Neural crest cell (in vitro differentiated cells): ENCODE measurements around the gene PSMG4. TPM values are rescaled to one million over a fixed set of nuclear protein-coding genes. Genes with fewer than 3 reads are reported as not detected.
"Not testable (repeated sequence)": the region's sequence is repeated elsewhere in the genome, so short reads cannot be mapped to it uniquely, and the experiment has no call there.

Experiments used
- DNase-seq: peaks from one replicate; pipeline ENCODE4 v3.0.0; 2021; ENCODE audit warnings: low read depth, mixed read lengths, low spot score
- H3K27ac Mint-ChIP-seq: one replicate; pipeline ENCODE4 v1.8.0; 2021; ENCODE audit warnings: mild to moderate bottlenecking, mixed read lengths; ENCODE audit not compliant: unreplicated experiment
- H3K27me3 Mint-ChIP-seq: 2 replicates; pipeline ENCODE4 v1.8.0; 2021; ENCODE audit warnings: low read depth, mild to moderate bottlenecking, mixed read lengths
- H3K36me3 Mint-ChIP-seq: 2 replicates; pipeline ENCODE4 v1.8.0; 2021; ENCODE audit warnings: low read depth, mild to moderate bottlenecking, mixed read lengths
- H3K4me1 Mint-ChIP-seq: 2 replicates; pipeline ENCODE4 v1.8.0; 2021; ENCODE audit warnings: mixed read lengths
- H3K4me3 Mint-ChIP-seq: one replicate; pipeline ENCODE4 v1.8.0; 2021; ENCODE audit warnings: mild to moderate bottlenecking, mixed read lengths
- H3K9me3 Mint-ChIP-seq: 2 replicates; pipeline ENCODE4 v1.8.0; 2021; ENCODE audit warnings: mixed read lengths
- total RNA-seq: library from RNA; stranded (reverse); gene quantifications from 2 replicates; pipeline ENCODE4 v1.2.1, GENCODE V29; 2021
- TF ChIP-seq, protein P1 (sequence below): fragments of 200-600 bp; sonication (generic); conservative IDR thresholded peaks from 2 replicates; pipeline ENCODE4 v1.5.0; 2021; ENCODE audit warnings: antibody characterized with exemption, mild to moderate bottlenecking

The PSMG4 gene
- total RNA-seq, 1 donor from 2014 or later: 27.9 TPM

DNA sequence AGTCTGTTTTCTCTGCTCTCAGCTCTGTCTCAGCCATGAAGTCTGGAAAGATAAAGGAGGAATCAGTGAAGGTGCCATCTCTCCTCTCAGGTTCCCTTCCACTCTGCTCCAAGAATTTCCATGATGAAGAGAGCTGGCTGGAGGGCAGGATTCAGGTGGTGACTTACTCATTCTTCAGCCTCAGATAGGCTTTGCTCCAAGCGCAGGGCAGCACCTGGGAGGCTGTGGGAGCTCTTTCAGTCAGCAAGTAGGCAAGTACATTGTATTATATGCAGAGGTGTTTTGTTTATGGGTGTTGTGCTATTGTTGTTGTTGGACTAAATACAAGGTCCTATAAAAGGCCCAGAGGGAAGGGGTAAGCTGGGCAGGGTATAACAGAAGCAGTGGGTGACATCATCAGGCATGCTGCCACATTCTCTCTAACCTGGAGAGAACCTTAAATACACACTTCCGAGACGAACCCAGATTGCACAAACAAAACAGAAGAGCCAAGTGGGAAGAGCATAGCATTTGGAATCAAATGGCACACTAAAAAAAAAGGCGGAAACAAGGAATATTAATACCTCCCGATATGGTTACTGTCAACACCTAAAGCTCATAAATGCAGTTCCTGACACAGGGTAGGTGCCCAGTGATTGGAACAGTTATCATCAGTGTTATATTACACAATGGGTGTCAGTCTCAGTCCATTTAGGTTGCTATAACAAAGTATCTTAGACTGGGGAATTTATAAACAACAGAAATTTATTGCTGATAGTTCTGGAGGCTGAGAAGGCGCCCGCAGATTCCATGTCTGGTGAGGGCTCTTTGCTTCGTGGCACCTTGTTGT is 14.5 kb upstream of the PSMG4 start:
- peaks cover 57% of the 10 kb centered on the region for H3K4me1 Mint-ChIP-seq
- no peak overlapping the region for H3K4me3 Mint-ChIP-seq
- no peak for DNase-seq
- TF ChIP-seq, protein P1, sequence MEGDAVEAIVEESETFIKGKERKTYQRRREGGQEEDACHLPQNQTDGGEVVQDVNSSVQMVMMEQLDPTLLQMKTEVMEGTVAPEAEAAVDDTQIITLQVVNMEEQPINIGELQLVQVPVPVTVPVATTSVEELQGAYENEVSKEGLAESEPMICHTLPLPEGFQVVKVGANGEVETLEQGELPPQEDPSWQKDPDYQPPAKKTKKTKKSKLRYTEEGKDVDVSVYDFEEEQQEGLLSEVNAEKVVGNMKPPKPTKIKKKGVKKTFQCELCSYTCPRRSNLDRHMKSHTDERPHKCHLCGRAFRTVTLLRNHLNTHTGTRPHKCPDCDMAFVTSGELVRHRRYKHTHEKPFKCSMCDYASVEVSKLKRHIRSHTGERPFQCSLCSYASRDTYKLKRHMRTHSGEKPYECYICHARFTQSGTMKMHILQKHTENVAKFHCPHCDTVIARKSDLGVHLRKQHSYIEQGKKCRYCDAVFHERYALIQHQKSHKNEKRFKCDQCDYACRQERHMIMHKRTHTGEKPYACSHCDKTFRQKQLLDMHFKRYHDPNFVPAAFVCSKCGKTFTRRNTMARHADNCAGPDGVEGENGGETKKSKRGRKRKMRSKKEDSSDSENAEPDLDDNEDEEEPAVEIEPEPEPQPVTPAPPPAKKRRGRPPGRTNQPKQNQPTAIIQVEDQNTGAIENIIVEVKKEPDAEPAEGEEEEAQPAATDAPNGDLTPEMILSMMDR: no peak
- H3K36me3 Mint-ChIP-seq: peaks cover 12% of the 10 kb centered on the region
- no peaks in the 10 kb centered on the region for H3K9me3 Mint-ChIP-seq
- peaks cover 2% of the 10 kb centered on the region for H3K27me3 Mint-ChIP-seq
- H3K27ac Mint-ChIP-seq: no peak overlapping the region

DNA sequence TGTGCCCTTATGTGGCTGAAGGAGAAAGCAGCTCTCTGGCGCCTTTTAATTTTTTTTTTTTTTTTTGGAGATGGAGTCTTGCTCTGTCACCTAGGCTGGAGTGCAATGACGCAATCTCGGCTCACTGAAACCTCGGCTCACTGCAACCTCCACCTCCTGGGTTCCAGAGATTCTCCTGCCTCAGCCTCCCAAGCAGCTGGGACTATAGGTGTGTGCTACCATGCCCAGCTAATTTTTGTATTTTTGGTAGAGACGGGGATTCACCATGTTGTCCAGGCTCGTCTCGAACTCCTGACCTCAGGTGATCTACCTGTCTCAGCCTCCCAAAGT is 13.9 kb upstream of the PSMG4 start:
- H3K4me3 Mint-ChIP-seq, DNase-seq, H3K27me3 Mint-ChIP-seq, H3K9me3 Mint-ChIP-seq, H3K27ac Mint-ChIP-seq: not testable (repeated sequence)
- Mint-ChIP-seq H3K4me1 (peaks cover 57% of the 10 kb centered on the region), H3K36me3 (peaks cover 12% of the 10 kb centered on the region)

- Mint-ChIP-seq H3K4me3 (no peak overlapping the region), H3K27me3 (no peaks in the 10 kb centered on the region), H3K9me3 (no peaks in the 10 kb centered on the region), H3K4me1 (peaks cover 57% of the 10 kb centered on the region), H3K36me3 (peaks cover 12% of the 10 kb centered on the region), H3K27ac (no peak overlapping the region)
- DNase-seq: no peak
- TF ChIP-seq, protein P1: no peak
Observed at GRCh38 chr6:3245216-3245615, 13.5 kb upstream of the PSMG4 start.

DNA sequence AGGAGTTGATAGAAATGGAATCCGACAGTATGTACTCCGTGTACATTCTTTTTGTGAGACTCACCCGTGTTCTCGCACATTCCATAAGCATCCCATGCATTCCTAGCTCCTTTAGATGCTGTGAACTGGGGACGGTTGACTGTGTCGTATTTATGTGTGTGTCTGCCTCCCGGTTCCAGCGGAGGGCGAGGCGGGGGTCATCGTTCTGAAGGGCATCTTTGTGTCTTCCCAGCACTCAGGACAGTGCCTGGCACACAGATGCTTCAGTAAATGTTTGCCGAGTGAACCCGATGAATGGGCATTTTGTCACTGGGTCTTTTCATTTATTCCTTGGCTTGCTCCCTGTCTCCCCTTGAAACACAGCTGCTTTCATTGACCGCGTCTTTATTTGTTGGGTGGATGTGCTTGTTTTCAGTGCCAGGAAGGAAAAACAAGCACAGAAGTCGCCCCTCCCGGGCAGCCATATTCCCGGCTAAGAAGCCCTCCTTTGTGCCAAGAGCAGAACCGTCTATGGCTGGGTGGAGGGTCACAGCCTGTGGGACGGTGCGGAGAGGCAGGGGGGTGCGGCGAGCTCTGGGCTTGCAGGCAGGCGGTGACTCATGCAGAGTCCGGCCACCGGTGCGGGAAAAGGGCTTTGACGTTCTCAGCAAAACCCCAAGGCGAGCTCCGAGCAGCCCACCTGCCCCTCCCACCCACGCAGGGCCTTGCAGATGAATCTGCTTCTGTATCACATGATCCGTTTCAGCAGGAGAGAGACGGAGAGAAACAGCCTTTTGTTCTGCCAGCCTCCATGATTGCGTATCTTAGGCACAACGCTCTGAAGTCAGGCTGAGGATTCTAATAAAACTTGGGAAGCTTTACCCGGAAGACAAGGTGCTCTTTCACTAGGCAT is 11.2 kb upstream of the PSMG4 start:
- peak; percentile 68 for DNase-seq
- Mint-ChIP-seq H3K9me3 (no peaks in the 10 kb centered on the region), H3K36me3 (peaks cover 11% of the 10 kb centered on the region), H3K4me1 (peaks cover 63% of the 10 kb centered on the region), H3K4me3 (peak overlapping the region; percentile 70), H3K27ac (peak overlapping the region; percentile 97), H3K27me3 (peaks cover 3% of the 10 kb centered on the region)
- TF ChIP-seq, protein P1: no peak

DNA sequence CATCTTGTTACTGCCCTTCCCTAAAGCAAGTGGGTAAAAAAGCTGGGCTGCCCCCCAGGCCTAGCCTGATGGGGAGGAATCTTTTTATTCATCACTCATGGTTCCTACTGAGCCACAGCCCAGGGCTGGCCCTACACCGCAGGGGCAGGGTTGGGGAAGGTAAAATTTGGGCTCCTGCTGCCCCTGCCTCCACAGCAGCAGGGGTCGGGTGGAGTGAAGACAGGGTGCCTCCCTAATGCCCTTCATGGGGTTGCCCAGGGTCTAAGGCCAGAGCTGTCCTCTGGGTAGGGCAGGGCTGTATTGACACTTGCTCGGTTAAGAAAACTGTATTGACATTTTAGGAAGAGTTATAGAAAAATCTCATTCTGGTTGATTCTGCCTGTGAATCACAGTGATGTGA is 8.9 kb upstream of the PSMG4 start:
- peak overlapping the region; percentile 52 for H3K4me3 Mint-ChIP-seq
- H3K36me3 Mint-ChIP-seq: peaks cover 10% of the 10 kb centered on the region
- peaks cover 56% of the 10 kb centered on the region for H3K4me1 Mint-ChIP-seq
- H3K9me3 Mint-ChIP-seq: peaks cover 3% of the 10 kb centered on the region
- peaks cover 3% of the 10 kb centered on the region for H3K27me3 Mint-ChIP-seq
- no peak for DNase-seq
- H3K27ac Mint-ChIP-seq: no peak overlapping the region
- TF ChIP-seq, protein P1: no peak
